Brain microvascular endothelial cell (primary cell): ENCODE data around the gene AUTS2.

Source experiments
- DNase-seq: peaks from one replicate; pipeline ENCODE4 v3.0.0-alpha.2; 2020
- H3K27ac ChIP-seq: fragments of 250-450 bp; sonication (Bioruptor Pico); 2 replicates; pipeline ENCODE4 v1.5.1; 2020; ENCODE audit warnings: mild to moderate bottlenecking, moderate library complexity
- H3K27me3 ChIP-seq: fragments of 250-450 bp; sonication (Bioruptor Pico); replicated peaks from 2 replicates; pipeline ENCODE4 v1.5.1; 2020; ENCODE audit warnings: mild to moderate bottlenecking
- H3K36me3 ChIP-seq: fragments of 250-450 bp; sonication (Bioruptor Pico); replicated peaks from 2 replicates; pipeline ENCODE4 v1.5.1; 2020; ENCODE audit warnings: mild to moderate bottlenecking
- H3K4me3 ChIP-seq: 2 replicates; pipeline ENCODE4 v1.5.1; 2011; ENCODE audit warnings: low read depth, mild to moderate bottlenecking, control low read depth, low read length, moderate library complexity
- in situ Hi-C: cut with HindIII; loops from 2 replicates; pipeline ENCODE4 v1.10.0; 2017; ENCODE audit warnings: low sequenced_read_pairs, low pct_ligation_motif_present
- TF ChIP-seq, protein P1 (sequence below): IDR thresholded peaks from 2 replicates; pipeline ENCODE4 v1.5.1; 2011; ENCODE audit warnings: low read depth, mild to moderate bottlenecking, moderate library complexity, low read length, control low read depth, inconsistent platforms; ENCODE audit errors: missing control alignments

The AUTS2 gene

DNA sequence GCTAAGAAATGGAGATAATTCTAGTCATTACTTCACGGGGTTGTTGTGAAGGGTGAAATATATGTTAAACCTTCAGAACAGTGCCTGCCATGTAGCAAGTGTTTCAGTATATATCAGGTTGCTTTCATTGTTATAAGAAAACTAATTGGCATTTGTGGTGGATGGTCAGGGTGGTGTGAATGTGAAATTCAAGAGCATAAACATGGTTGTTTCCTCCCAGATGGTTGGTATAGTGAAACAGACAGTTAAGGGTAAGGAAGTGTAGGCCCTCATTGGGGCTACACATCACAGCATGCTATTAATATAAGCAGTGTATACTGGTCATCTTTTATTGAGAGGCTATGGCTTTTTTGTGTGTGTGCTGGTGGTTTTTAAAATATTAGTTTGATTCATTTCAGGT lies 171.6 kb downstream of the AUTS2 start:
- TF ChIP-seq, protein P1, sequence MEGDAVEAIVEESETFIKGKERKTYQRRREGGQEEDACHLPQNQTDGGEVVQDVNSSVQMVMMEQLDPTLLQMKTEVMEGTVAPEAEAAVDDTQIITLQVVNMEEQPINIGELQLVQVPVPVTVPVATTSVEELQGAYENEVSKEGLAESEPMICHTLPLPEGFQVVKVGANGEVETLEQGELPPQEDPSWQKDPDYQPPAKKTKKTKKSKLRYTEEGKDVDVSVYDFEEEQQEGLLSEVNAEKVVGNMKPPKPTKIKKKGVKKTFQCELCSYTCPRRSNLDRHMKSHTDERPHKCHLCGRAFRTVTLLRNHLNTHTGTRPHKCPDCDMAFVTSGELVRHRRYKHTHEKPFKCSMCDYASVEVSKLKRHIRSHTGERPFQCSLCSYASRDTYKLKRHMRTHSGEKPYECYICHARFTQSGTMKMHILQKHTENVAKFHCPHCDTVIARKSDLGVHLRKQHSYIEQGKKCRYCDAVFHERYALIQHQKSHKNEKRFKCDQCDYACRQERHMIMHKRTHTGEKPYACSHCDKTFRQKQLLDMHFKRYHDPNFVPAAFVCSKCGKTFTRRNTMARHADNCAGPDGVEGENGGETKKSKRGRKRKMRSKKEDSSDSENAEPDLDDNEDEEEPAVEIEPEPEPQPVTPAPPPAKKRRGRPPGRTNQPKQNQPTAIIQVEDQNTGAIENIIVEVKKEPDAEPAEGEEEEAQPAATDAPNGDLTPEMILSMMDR = no peak
- Histone ChIP-seq H3K36me3 (no peaks in the 10 kb centered on the region), H3K4me3 (no peak overlapping the region), H3K27ac (no peak overlapping the region), H3K27me3 (no peaks in the 10 kb centered on the region)
- in situ Hi-C loops = no loop called here
- DNase-seq = no peak

DNA sequence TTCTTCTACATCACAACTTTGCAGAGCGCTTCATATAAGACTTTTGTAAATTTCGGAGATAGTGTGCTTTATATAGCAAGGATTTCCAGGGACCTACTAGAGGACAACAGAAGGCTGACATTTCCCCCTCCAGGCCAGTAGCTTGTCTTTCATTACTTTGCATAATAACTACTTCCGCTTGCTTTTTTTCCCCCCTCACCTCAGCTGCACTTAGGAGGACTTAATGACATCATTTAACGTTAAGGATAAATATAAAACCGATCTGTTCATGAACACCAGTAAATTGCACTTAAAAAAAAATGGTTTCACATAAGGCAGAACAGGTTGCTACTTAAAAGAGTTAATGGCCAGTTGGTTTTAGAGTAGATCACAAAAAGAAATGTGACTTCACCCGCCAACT lies 172.3 kb downstream of the AUTS2 start:
- TF ChIP-seq, protein P1 = no peak
- Histone ChIP-seq H3K27me3 (no peaks in the 10 kb centered on the region), H3K4me3 (no peak overlapping the region), H3K27ac (no peak overlapping the region), H3K36me3 (no peaks in the 10 kb centered on the region)
- in situ Hi-C loops = no loop called here
- DNase-seq = no peak

- no peak overlapping the region for H3K27ac ChIP-seq
Measured at GRCh38 chr7:69772718-69773436, 174.6 kb downstream of the AUTS2 start.

GRCh38 chr7:69773535-69774225 lies 175.4 kb downstream of the AUTS2 start:
- TF ChIP-seq, protein P1 = no peak
- H3K27ac ChIP-seq = no peak overlapping the region
- in situ Hi-C loops = no loop called here

More at GRCh38 chr7:69772718-69773436, 174.6 kb downstream of the AUTS2 start:
- no peak for DNase-seq
- no peak overlapping the region for H3K4me3 ChIP-seq
- no peaks in the 10 kb centered on the region for H3K36me3 ChIP-seq
- TF ChIP-seq, protein P1 = no peak
- in situ Hi-C loops = no loop called here
- H3K27me3 ChIP-seq = no peaks in the 10 kb centered on the region

GRCh38 chr7:69775231-69775771 lies 177.0 kb downstream of the AUTS2 start:
- TF ChIP-seq, protein P1 = no peak
- H3K27me3 ChIP-seq = no peaks in the 10 kb centered on the region
- H3K4me3 ChIP-seq = no peak overlapping the region
- in situ Hi-C loops = no loop called here
- H3K36me3 ChIP-seq = no peaks in the 10 kb centered on the region
- H3K27ac ChIP-seq = no peak overlapping the region
- peak; percentile 24 for DNase-seq

More at GRCh38 chr7:69773535-69774225, 175.4 kb downstream of the AUTS2 start:
- no peaks in the 10 kb centered on the region for H3K27me3 ChIP-seq
- no peaks in the 10 kb centered on the region for H3K36me3 ChIP-seq
- DNase-seq = no peak
- no peak overlapping the region for H3K4me3 ChIP-seq
